HG03354 (cell line): Measurements from ENCODE around the gene DHX34.
"Not testable (repeated sequence)": the region's sequence is repeated elsewhere in the genome, so short reads cannot be mapped to it uniquely, and the experiment has no call there.

Experiments
- ATAC-seq: cut with Tn5 transposase; IDR thresholded peaks from one replicate; pipeline ENCODE4 v1.9.1; 2021; ENCODE audit warnings: mild to moderate bottlenecking; ENCODE audit not compliant: unreplicated experiment, poor library complexity, severe bottlenecking

The DHX34 gene

DNA sequence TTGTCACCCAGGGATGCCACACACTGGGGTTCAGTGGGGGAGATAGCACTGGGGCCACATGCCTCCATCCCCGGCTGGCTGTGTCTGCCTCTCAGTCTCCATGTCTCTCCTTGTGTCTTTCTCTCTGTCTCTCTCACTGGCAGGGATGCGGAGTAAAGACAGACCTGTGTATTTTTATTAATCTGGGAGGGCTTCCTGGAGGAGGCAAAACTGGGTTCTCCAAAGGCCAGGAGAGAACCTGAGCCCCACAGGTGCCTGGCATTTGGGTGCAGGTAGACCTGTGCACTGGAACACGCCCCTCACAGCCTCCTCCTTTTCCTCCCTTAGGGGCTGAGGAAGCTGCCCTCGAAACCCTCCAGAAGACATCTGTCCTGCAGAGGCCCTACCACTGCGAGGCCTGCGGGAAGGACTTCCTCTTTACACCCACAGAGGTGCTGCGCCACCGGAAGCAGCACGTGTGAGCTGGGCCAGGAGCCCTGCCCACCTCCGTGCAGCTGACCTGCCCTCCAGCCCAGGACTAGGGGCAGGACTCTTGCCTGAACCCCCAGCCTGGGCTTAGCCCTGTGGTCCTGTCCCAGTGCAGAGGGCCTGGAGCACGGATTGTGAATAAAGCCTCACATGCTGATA lies 32.7 kb downstream of the DHX34 start:
- no peak for ATAC-seq

DNA sequence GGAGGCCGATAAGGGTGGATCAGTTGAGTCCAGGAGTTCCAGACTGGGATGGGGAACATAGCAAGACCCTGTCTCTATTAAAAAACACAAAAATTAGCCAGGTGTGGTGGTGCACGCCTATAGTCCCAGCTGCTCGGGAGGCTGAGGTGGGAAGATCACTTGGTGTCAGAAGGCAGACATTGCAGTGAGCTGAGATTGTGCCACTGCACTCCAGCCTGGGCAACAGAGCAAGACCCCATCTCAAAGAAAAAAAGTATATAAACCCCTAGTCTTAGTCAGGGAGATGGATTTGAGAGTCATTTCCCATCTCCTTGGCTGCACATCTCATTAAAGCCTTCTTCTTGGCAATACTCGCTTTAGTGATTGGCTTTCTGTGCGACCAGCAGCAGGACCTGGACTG lies 34.8 kb downstream of the DHX34 start:
- ATAC-seq: not testable (repeated sequence)

DNA sequence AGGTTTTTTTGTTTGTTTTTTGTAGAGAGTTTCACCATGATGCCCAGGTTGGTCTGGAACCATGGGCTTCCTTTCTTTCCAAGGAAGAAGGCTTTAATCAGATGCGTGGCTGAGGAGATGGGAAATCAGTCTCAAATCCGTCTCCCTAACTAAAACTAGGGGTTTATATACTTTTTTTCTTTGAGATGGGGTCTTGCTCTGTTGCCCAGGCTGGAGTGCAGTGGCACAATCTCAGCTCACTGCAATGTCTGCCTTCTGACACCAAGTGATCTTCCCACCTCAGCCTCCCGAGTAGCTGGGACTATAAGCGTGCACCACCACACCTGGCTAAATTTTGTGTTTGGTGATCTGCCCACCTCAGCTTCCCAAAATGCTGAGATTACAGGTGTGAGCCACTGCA lies 35.4 kb downstream of the DHX34 start:
- not testable (repeated sequence) for ATAC-seq

DNA sequence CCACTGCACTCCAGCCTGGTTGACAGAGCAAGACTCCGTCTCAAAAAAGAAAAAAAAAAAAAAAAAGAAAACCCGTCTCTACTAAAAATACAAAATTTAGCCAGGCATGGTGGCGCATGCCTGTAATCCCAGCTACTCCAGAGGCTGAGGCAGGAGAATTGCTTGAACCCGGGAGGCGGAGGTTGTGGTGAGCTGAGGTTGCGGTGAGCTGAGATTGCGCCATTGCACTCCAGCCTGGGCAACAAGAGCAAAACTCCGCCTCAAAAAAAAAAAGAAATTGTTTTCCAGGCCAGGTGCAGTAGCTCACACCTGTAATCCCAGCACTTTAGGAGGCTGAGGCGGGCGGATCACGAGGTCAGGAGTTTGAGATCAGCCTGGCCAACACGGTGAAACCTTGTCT lies 37.5 kb downstream of the DHX34 start:
- ATAC-seq: not testable (repeated sequence)

DNA sequence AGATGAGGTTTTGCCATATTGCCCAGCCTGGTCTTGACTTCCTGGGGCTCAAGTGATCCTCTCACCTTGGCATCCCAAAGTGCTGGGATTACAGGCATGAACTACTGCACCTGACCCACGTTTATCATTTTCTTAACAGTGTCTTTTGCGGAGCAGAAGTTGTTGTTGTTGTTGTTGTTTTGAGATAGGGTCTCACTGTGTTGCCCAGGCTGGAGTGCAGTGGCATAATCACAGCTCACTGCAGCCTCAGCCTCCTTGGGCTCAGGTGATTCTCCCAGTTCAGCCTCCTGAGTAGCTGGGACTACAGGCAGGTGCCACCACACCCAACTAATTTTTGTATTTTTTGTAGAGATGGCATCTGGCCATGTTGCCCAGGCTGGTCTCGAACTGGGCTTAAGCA lies 38.5 kb downstream of the DHX34 start:
- ATAC-seq: not testable (repeated sequence)

DNA sequence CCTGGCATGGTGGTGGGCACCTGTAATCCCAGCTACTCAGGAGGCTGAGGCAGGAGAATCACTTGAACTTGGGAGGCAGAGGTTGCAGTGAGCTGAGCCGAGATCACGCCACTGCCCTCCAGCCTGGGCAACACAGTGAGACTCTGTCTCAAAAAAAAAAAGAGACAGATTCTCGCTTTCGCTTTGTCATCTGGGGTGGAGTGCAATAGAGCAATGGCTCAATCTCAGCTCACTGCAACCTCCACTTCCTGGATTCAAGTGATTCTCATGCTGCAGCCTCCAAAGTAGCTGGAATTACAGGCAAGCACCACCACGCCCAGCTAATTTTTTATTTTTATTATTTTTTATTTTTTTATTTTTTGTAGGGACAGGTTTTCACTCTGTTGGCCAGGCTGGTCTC lies 39.6 kb downstream of the DHX34 start:
- not testable (repeated sequence) for ATAC-seq

DNA sequence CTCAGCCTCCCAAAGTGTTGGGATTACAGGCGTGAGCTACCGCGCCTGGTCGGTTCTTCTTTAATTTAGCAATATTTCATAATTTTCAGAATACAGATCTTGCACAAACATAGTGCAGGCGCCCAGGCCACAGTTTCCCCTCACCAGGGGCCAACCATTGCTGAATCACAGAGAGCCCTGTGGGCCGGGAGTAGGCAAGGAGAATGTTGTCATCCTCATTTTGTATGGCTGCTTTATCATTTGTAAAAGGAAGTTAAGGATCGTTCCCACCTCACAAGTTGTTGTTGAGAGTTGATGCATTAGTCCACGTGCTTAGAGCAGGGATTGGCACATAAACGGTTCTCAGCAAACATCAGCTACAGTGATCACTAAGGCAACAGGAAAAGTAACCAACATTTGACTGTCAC lies 40.0 kb downstream of the DHX34 start:
- no peak for ATAC-seq

DNA sequence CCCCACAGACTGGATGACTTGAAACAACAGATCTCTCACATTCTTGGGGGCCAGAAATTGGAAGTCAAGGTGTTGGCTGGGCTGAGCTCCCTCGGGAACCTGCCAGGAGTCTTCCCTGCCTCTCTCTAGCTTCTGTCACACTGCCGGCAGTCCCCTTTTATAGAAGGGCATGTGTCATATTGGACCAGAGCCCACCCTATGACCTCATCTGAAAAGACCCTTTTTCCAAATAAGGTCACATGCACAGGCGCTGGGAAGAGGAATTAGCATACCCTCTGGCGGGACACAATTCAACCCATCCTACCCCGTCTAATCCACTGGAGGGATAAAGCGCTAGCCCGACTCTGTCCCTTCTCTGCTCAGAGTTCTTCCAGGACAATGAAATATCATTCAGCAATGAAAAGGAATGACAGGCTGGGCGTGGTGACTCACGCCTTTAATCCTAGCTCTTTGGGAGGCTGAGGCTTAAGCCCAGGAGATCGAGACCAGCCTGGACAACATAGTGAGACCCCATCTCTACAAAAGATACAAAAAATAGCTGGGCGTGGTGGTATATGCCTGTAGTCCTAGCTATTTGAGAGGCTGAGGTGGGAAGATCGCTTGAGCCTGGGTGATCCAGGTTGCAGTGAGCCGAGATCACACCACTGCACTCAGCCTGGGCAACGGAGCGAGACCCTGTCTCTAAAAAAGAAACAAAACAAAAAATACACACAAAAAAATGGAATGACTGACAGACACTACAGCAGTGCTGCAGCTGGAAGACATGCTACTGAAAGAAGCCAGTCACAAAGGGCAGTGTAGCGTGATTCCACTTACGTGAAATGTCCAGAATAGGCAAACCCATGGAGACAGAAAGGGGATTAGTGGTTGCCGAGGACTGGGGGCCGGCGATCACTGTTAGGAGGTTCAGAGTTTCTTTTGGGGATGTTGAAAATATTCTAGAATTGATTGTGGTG lies 41.7 kb downstream of the DHX34 start:
- ATAC-seq: no peak

DNA sequence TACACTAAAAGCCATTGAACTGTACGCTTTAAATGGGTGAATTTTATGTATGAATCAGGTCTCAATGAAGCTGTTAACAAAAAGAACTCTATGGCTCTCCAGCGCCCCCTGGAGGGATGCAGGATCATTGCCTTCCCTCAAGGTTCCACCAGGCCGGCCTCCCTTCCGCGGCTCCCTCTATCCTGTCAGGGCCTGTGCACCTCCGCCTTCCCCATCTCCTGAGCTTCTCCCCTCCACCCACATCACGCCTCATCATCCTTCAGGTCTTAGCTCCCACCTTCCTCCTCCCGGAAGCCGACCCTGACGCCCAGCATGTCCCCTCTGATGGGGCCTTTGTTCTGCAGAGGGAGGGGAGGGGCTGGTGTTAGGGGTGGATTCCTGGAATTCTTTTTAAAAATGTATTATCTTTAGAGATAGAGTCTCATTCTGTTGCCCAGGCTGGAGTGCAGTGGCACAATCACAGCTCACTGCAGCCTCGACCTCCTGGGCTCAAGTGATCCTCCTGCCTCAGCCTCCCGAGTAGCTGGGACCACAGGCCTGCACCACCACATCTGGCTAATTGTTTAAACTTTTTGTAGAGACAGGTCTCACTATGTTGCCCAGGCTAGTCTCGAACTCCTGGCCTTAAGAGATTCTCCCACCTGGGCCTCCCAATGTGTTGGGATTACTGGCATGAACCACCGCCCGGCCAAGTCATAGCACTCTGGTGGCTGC lies 42.6 kb downstream of the DHX34 start:
- no peak for ATAC-seq

DNA sequence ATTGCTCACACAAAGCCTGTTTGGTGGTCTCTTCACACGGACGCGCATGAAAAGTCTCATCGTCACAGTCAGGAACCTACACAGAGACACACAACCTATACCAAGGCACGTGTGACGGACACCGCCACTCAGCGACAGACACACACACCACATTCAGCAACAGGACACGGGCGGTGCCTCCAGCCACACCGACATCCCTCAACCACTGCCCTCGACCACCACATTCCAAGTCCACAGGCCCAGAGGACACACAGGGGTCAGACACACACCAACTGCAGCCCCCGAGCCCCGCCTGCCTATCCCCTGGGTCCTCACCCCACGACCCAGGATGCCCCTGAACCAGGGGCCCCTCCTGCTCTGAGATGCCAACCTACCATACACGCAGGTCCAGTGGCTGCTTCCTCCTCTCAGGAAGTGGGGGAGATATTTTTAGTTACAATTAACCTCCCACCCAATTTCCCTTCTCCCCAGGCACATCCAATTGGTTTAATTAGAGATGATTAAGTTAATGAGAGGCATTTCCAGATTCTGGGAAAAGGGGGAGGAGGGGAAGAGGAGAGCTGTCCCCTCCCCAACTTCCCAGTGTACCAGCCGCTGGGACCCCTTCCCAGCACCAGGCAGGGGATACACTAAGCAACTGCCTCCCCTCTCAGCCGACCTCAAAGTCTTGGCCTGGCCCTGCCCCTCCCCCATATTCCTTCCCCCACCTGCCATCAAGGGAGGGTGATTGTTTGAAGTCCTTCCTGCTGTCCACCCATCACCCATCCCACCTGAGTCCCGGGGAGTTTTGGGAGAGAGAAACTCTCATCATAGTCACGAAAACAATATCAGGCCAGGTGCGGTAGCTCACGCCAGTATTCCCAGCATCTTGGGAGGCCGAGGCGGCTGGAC lies 49.8 kb downstream of the DHX34 start:
- ATAC-seq: no peak

DNA sequence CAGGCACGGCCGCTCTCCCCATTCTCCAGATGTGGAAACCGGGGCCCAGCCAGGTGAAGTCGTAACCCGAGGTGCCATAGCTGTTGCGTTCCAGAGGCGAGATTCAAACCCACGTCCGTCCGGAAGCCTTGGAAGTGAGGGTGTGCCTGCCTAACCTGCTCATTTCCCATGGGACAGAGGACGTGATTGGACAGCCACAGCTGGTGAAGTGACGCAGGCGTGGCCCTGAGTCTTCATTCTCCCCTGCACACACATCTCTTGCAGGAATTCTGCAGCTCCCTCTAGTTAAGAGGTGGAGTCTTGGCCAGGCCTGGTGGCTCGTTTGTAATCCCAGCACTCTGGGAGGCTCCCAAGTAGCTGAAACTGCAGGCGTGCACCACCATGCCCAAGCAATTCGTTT lies 53.4 kb downstream of the DHX34 start:
- no peak for ATAC-seq

DNA sequence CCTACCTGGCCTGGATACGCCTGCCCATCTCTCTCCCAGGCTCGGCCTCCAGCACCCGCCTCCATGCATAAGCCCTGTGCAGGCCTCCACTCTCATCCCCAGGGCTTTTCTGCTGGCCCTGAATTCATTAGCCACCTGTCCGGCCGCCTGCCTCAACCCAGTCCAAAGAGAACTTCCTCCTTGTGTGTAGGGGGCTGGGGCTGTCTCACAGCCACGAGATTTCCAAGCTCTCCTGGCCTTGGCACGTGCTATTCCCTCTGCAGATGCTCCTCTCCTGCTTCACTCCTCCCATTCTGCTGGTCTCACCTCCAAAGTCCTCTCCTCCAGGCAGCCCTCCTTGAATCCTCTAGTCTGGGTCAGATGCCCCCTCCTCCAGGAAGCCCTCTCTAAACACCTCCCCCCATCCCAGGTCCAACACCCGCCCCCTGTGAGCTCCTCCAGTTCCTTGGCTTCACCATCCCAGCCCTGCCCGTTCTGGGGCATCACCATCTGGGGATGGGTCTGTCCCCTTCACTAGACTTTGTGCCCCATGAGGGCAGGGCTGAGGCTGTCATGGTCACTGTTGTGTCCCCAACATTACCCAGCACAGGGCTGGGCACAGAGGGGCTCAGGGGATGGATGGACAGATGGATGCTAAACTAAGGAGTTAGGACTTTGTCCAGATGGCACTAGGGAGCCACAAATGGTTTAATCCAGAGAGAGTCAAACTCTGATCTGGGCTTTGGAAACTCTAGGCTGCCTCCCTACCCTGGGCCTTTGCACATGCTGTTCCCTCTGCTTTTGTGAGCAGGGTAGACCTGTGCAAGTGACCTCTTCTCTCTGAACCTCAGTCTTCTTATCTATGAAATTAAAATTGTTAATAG lies 55.5 kb downstream of the DHX34 start:
- no peak for ATAC-seq

DNA sequence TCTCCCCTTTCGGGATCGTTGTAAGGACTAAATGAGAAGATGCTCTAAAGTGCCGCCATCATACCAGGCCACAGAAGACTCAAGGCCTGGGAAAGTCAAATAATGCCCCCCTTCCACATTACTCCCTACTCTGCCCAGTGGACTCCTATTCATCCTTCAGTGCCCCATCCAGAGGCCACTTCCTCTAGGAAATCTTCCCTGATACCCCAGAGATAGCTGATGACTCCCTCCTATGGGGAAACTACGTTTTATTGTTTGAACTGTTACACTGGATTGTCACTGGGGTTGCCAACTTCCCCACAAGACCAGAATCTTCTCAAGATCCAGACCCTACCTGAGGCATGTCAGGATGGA lies 56.1 kb downstream of the DHX34 start:
- no peak for ATAC-seq

DNA sequence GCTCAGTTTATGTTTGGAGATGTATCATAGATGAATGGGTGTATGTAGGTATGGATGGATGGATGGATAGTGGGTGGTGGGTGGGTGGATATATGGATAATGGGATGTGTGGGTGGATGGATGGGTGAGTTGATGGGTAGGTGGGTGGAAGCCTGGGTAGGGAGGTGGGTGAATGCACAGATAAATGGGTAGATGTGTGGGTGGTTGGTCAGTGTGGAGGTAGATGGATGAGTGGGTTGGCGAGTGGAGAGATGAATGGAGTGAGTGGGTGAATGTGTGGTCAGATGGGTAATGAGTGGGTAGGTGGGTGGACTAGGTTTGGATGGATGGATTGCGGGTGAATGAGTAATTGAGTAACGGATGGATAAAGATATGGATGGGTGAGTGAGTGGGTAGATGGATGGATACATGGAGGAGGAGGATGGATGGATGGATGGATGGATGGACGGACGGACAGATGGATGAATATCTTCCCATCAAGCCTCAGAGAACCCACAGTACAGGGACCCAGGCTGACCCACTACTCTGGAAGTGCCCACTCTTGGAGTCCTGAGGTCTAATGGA lies 56.8 kb downstream of the DHX34 start:
- no peak for ATAC-seq

DNA sequence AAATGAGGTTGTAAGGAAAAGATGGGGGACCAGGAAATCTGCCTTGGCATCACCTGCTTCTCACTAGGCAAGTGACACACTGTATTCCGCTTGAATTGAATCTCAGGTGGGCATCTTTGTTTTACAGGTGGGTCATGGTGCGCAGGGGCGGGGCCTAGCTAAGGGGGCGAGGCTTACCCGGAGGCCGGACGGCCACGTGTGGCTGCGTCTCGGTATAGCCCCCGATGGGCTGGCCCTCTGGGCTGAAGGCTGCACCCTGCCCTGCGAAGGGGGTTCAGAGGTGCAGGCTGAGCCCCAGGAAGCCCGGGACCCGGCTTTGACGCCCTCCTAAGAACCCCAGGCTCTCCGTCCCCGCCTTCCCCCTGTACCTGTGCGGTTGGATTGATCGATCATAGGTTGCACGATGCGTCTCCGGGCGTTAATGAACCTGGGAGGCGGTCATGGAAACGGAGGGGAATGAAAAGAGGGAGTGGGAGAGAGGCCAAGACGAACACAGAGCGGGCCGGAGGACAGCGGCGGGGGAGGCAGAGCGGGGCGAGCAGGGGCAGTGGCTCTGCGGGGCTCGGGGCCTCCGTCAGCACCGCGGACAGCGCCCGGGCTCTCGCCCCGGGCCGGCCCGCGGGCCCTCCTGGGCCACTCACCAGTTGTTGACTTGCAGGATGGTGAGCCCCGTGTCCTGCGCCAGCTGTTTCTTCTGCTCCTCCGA lies 57.7 kb downstream of the DHX34 start:
- ATAC-seq: no peak

DNA sequence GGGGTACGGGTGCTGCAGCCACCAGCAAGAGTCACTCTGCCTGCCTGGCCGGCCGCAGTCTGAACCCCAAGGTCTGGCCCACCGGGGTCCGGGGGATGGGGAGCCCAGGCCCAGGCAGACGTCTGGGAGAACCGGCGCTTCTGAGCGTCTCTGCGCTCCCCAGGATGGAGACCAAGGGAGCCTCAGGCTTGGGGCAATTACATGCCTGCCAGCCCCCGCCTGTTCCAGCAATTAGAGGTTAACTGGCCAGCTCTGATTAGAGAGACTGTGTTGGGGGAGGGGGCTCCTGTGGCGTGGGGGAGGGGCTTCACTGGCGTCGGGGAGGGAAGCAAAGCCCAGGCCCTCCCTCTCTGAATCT lies 58.3 kb downstream of the DHX34 start:
- no peak for ATAC-seq

DNA sequence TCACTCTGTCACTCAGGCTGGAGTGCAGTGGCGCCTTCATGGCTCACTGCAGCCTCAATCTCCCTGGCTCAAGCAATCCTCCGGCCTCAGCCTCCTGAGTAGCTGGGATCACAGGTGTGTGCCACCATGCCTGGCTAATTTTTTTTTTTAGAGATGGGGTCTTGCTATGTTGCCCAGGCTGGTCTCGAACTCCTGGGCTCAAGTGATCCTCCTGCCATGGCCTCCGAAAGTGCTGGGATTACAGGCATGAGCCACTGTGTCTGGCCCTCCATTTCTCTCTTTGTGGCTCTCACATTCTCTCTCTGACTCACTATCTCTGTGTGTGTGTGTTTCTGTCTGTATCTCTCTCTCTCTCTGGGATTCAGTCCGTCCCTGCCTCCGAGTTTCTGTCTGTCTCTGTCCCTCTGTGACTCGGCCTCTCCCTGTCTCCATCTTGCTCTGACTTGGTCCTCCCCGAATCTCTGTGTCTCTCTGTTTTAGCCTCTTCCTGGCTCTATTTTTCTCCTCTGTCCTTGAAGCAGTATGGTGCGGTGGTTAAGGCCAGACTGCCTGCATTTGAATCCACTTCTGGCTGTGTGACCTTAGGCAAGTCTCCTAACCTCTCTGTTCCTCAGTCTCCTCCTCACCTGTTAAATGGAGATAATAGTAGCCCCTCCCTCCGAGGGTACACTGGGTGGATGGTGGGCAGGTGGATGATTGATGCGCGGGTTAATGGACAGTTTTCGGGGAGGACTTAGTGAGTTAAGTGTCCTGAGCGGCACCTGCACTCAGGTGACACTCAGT lies 59.2 kb downstream of the DHX34 start:
- no peak for ATAC-seq
